MM.1S (cell line): ENCODE data around the gene TULP4.
"Not testable (repeated sequence)": the region's sequence is repeated elsewhere in the genome, so short reads cannot be mapped to it uniquely, and the experiment has no call there.

Source experiments
- DNase-seq: peaks from one replicate; pipeline ENCODE4 v3.0.0-alpha.2; 2015
- H2AFZ ChIP-seq: fragments of 300-600 bp; sonication (generic); 2 replicates; pipeline ENCODE4 v1.6.0; 2016; ENCODE audit warnings: antibody characterized with exemption, low read length
- H3F3A ChIP-seq: fragments of 300-600 bp; sonication (generic); 2 replicates; pipeline ENCODE4 v1.6.1; 2016; ENCODE audit warnings: mild to moderate bottlenecking, antibody characterized with exemption, low read length, moderate library complexity, mixed read lengths; ENCODE audit not compliant: insufficient read depth
- H3K27ac ChIP-seq: fragments of 300-600 bp; sonication (generic); 2 replicates; pipeline ENCODE4 v1.5.1; 2016; ENCODE audit warnings: mild to moderate bottlenecking, low read length
- H3K27me3 ChIP-seq: fragments of 300-600 bp; sonication (generic); replicated peaks from 2 replicates; pipeline ENCODE4 v1.6.0; 2016; ENCODE audit warnings: low read length; ENCODE audit not compliant: insufficient read depth
- H3K36me3 ChIP-seq: fragments of 300-600 bp; sonication (generic); replicated peaks from 2 replicates; pipeline ENCODE4 v1.6.1; 2016; ENCODE audit warnings: mild to moderate bottlenecking, low read length, mixed read lengths; ENCODE audit not compliant: insufficient read depth
- H3K4me1 ChIP-seq: fragments of 300-600 bp; sonication (generic); 2 replicates; pipeline ENCODE4 v1.6.1; 2016; ENCODE audit warnings: low read length, mixed read lengths
- H3K4me2 ChIP-seq: fragments of 300-600 bp; sonication (generic); 2 replicates; pipeline ENCODE4 v1.6.0; 2016; ENCODE audit warnings: low read depth, low read length
- H3K4me3 ChIP-seq: fragments of 300-600 bp; sonication (generic); 2 replicates; pipeline ENCODE4 v1.5.1; 2016; ENCODE audit warnings: low read length, mixed read lengths
- H3K79me2 ChIP-seq: fragments of 300-600 bp; sonication (generic); 2 replicates; pipeline ENCODE4 v1.6.1; 2016; ENCODE audit warnings: mixed run types, low read length, mixed read lengths
- H3K9ac ChIP-seq: fragments of 300-600 bp; sonication (generic); 2 replicates; pipeline ENCODE4 v1.6.1; 2016; ENCODE audit warnings: low read length, mixed read lengths
- H3K9me2 ChIP-seq: fragments of 300-600 bp; sonication (generic); replicated peaks from 2 replicates; pipeline ENCODE4 v1.6.1; 2016; ENCODE audit warnings: mild to moderate bottlenecking, low read length, mixed read lengths; ENCODE audit not compliant: insufficient read depth
- H3K9me3 ChIP-seq: fragments of 300-600 bp; sonication (generic); replicated peaks from 2 replicates; pipeline ENCODE4 v1.6.1; 2016; ENCODE audit warnings: mild to moderate bottlenecking, low read length, mixed read lengths; ENCODE audit not compliant: insufficient read depth
- H4K20me1 ChIP-seq: fragments of 300-600 bp; sonication (generic); 2 replicates; pipeline ENCODE4 v1.6.1; 2016; ENCODE audit warnings: mild to moderate bottlenecking, low read length, moderate library complexity, mixed read lengths; ENCODE audit not compliant: insufficient read depth
- CTCF ChIP-seq: fragments of 300-600 bp; sonication (generic); IDR thresholded peaks from 2 replicates; pipeline ENCODE4 v1.5.1; 2016; ENCODE audit warnings: antibody characterized with exemption, low read length, mixed read lengths
- EZH2 ChIP-seq: fragments of 300-600 bp; sonication (generic); optimal IDR thresholded peaks from 2 replicates; pipeline ENCODE3; 2017; ENCODE audit warnings: low read depth, mild to moderate bottlenecking, antibody characterized with exemption, low read length, mixed read lengths
- EZH2phosphoT487 ChIP-seq: fragments of 300-600 bp; sonication (generic); IDR thresholded peaks from 2 replicates; pipeline ENCODE4 v1.6.1; 2018; ENCODE audit warnings: antibody characterized with exemption, low read length

TULP4 gene

GRCh38 chr6:158292016-158292415 is 20.2 kb upstream of the TULP4 start:
- no peak overlapping the region for H3K9ac ChIP-seq
- H3K27ac ChIP-seq = peak overlapping the region; percentile 96; the same call in 1 of the 2 replicates
- no peak for TF ChIP-seq CTCF
- TF ChIP-seq EZH2phosphoT487 = no peak
- no peak for TF ChIP-seq EZH2
- H4K20me1 ChIP-seq = no peaks in the 10 kb centered on the region
- no peaks in the 10 kb centered on the region for H3K9me3 ChIP-seq
- H3K27me3 ChIP-seq = no peaks in the 10 kb centered on the region
- H3K79me2 ChIP-seq = peaks cover 12% of the 10 kb centered on the region; the same call in 1 of the 2 replicates
- H3K9me2 ChIP-seq = no peaks in the 10 kb centered on the region
- H2AFZ ChIP-seq = no peak overlapping the region
- H3K4me1 ChIP-seq = peaks cover 18% of the 10 kb centered on the region
- no peak overlapping the region for H3K4me3 ChIP-seq
- no peak for DNase-seq
- H3K36me3 ChIP-seq = no peaks in the 10 kb centered on the region
- H3K4me2 ChIP-seq = 0 out of 2 replicates have a peak overlapping the region, but pooled peaks have one; percentile 93
- peaks cover 13% of the 10 kb centered on the region for H3F3A ChIP-seq

- Histone ChIP-seq H3K4me3 (no peak overlapping the region), H3K9me2 (no peaks in the 10 kb centered on the region), H3F3A (peaks cover 13% of the 10 kb centered on the region), H3K9ac (no peak overlapping the region), H3K27me3 (no peaks in the 10 kb centered on the region), H3K9me3 (no peaks in the 10 kb centered on the region), H3K27ac (no peak overlapping the region), H3K79me2 (peaks cover 12% of the 10 kb centered on the region; the same call in 1 of the 2 replicates), H4K20me1 (no peaks in the 10 kb centered on the region), H2AFZ (no peak overlapping the region), H3K4me2 (no peak overlapping the region), H3K4me1 (peaks cover 18% of the 10 kb centered on the region), H3K36me3 (no peaks in the 10 kb centered on the region)
- DNase-seq = no peak
- TF ChIP-seq EZH2 = no peak
- TF ChIP-seq EZH2phosphoT487 = no peak
- no peak for TF ChIP-seq CTCF
Observed at GRCh38 chr6:158293122-158293521, 19.1 kb upstream of the TULP4 start.

- not testable (repeated sequence) for DNase-seq, H3K9ac ChIP-seq, H3K4me2 ChIP-seq, H2AFZ ChIP-seq, H4K20me1 ChIP-seq, H3K27ac ChIP-seq, H3K4me1 ChIP-seq, H3F3A ChIP-seq, H3K9me3 ChIP-seq, H3K4me3 ChIP-seq, H3K9me2 ChIP-seq, H3K36me3 ChIP-seq, H3K27me3 ChIP-seq
- peaks cover 11% of the 10 kb centered on the region; the same call in 1 of the 2 replicates for H3K79me2 ChIP-seq
Observed at GRCh38 chr6:158295976-158296853, 16.1 kb upstream of the TULP4 start.

- H3F3A ChIP-seq, H3K9ac ChIP-seq, DNase-seq, H3K27ac ChIP-seq, H3K4me3 ChIP-seq, H3K9me3 ChIP-seq, H3K79me2 ChIP-seq, H3K9me2 ChIP-seq, H3K4me1 ChIP-seq, H3K36me3 ChIP-seq, H3K4me2 ChIP-seq, H4K20me1 ChIP-seq, H2AFZ ChIP-seq, H3K27me3 ChIP-seq: not testable (repeated sequence)
Observed at GRCh38 chr6:158296854-158297324, 15.4 kb upstream of the TULP4 start.

- not testable (repeated sequence) for H3K36me3 ChIP-seq, H3K27me3 ChIP-seq, H3K9ac ChIP-seq, H3K9me2 ChIP-seq, H3K4me2 ChIP-seq, H3K4me3 ChIP-seq, H3F3A ChIP-seq, H3K27ac ChIP-seq, H3K9me3 ChIP-seq, DNase-seq, H3K4me1 ChIP-seq, H3K79me2 ChIP-seq, H2AFZ ChIP-seq, H4K20me1 ChIP-seq
Observed at GRCh38 chr6:158297657-158298056, 14.6 kb upstream of the TULP4 start.

GRCh38 chr6:158300306-158301143 is 11.7 kb upstream of the TULP4 start:
- not testable (repeated sequence) for H3K9me2 ChIP-seq, H3K36me3 ChIP-seq, H3K4me1 ChIP-seq, H3K9me3 ChIP-seq, H3F3A ChIP-seq, H3K9ac ChIP-seq, H3K4me3 ChIP-seq, H3K27me3 ChIP-seq, H3K79me2 ChIP-seq, H4K20me1 ChIP-seq, H3K27ac ChIP-seq, H3K4me2 ChIP-seq, H2AFZ ChIP-seq, DNase-seq
